B cell (primary cell): Measurements from ENCODE around the gene CAPN12. TPM values are rescaled to one million over a fixed set of nuclear protein-coding genes. Genes with fewer than 3 reads are reported as not detected.

Experiments
- ATAC-seq: fragments of 200-7000 bp; cut with Tn5 transposase; one replicate; pipeline ENCODE4 v1.10.0; 2021; ENCODE audit warnings: low read depth, mild to moderate bottlenecking, moderate number of reproducible peaks, moderate library complexity
- CTCF ChIA-PET: fragments of 350-600 bp; sonication (Branson Sonifier 250); formaldehyde crosslinking; loops from one replicate; lab custom pipeline; 2021; ENCODE audit warnings: antibody characterized with exemption, inconsistent platforms; lab: Charles Lee
- POLR2A ChIA-PET: fragments of 350-600 bp; sonication (Branson Sonifier 250); formaldehyde crosslinking; loops from one replicate; lab custom pipeline; 2021; ENCODE audit warnings: antibody characterized with exemption; lab: Charles Lee
- DNase-seq: peaks from one replicate; pipeline ENCODE4 v3.0.0; 2013
- H2AFZ ChIP-seq: 2 replicates; pipeline ENCODE4 v1.6.1; 2012; ENCODE audit warnings: mild to moderate bottlenecking, low read depth, low read length; ENCODE audit not compliant: insufficient read depth, poor library complexity, severe bottlenecking
- H3K27ac ChIP-seq, 2 donors: 1 replicate in 1 of 2; 2 replicates in 1 of 2; pipeline ENCODE4 v1.5.1; 2012 to 2013; ENCODE audit warnings: low read length in 2 of 2, mild to moderate bottlenecking in 2 of 2, moderate library complexity in 1 of 2
- H3K27me3 ChIP-seq, 4 experiments: fragments of 200-600 bp in 1 of 4; sonication (generic) in 1 of 4; replicated peaks in 1 of 4; 1 replicate in 2 of 4; 2 replicates in 2 of 4; pipeline versions ENCODE4 v1.6.1 to v1.7.0; 2013 to 2016; ENCODE audit warnings: low read length in 3 of 4, mild to moderate bottlenecking in 2 of 4, mixed read lengths in 1 of 4, moderate library complexity in 1 of 4; ENCODE audit not compliant: insufficient read depth in 4 of 4, control insufficient read depth in 3 of 4; ENCODE audit errors: control extremely low read depth in 1 of 4
- H3K36me3 ChIP-seq, 2 experiments: replicated peaks in 1 of 2; 1 replicate in 1 of 2; 2 replicates in 1 of 2; pipeline versions ENCODE4 v1.6.1 to v1.7.1; 2013; ENCODE audit warnings: low read length in 1 of 2; ENCODE audit not compliant: insufficient read depth in 2 of 2, control insufficient read depth in 1 of 2; ENCODE audit errors: control extremely low read depth in 1 of 2, extremely low read depth in 1 of 2
- H3K4me1 ChIP-seq, 2 donors: fragments of 200-600 bp in 1 of 2; sonication (generic) in 1 of 2; 1 replicate in 1 of 2; 2 replicates in 1 of 2; pipeline versions ENCODE4 v1.5.1 to v1.6.1; 2013 to 2017; ENCODE audit warnings: low read length in 2 of 2; ENCODE audit not compliant: control insufficient read depth in 2 of 2, insufficient read depth in 2 of 2
- H3K4me2 ChIP-seq: replicated peaks from 2 replicates; pipeline ENCODE3; 2012; ENCODE audit warnings: mild to moderate bottlenecking, low read depth, low read length; ENCODE audit not compliant: poor library complexity, severe bottlenecking
- H3K4me3 ChIP-seq, 5 experiments: fragments of 200-600 bp in 1 of 5; sonication (generic) in 1 of 5; 1 replicate in 3 of 5; 2 replicates in 2 of 5; pipeline versions ENCODE4 v1.5.1 to v1.7.0; 2011 to 2016; ENCODE audit warnings: low read length in 4 of 5, mild to moderate bottlenecking in 4 of 5, low read depth in 2 of 5, control low read depth in 1 of 5, moderate library complexity in 1 of 5; ENCODE audit not compliant: insufficient read depth in 1 of 5; ENCODE audit errors: control extremely low read depth in 1 of 5, extremely low read depth in 1 of 5
- H3K79me2 ChIP-seq: fragments of 200-600 bp; sonication (generic); one replicate; pipeline ENCODE4 v1.6.0; 2016; ENCODE audit warnings: low read length; ENCODE audit not compliant: control insufficient read depth, insufficient read depth
- H3K9ac ChIP-seq: fragments of 200-600 bp; sonication (generic); 2 replicates; pipeline ENCODE4 v1.6.1; 2017; ENCODE audit warnings: mild to moderate bottlenecking, low read length, moderate library complexity
- H3K9me3 ChIP-seq, 3 donors: one replicate each; pipeline versions ENCODE4 v1.6.1 to v1.7.1; 2013; ENCODE audit warnings: low read length in 2 of 3; ENCODE audit not compliant: control insufficient read depth in 2 of 3, insufficient read depth in 1 of 3; ENCODE audit errors: control extremely low read depth in 1 of 3
- H4K20me1 ChIP-seq: 2 replicates; pipeline ENCODE4 v1.6.0; 2012; ENCODE audit warnings: mild to moderate bottlenecking, low read length; ENCODE audit not compliant: insufficient read depth, control insufficient read depth, poor library complexity, severe bottlenecking
- H3K27ac Mint-ChIP-seq: one replicate; pipeline ENCODE4 v1.8.0; 2021; ENCODE audit warnings: mixed read lengths
- H3K27me3 Mint-ChIP-seq: one replicate; pipeline ENCODE4 v1.8.0; 2021; ENCODE audit warnings: mixed read lengths
- H3K4me1 Mint-ChIP-seq: one replicate; pipeline ENCODE4 v1.8.0; 2021; ENCODE audit warnings: mixed read lengths
- H3K4me3 Mint-ChIP-seq: one replicate; pipeline ENCODE4 v1.8.0; 2021; ENCODE audit warnings: mixed read lengths
- H3K9me3 Mint-ChIP-seq: one replicate; pipeline ENCODE4 v1.8.0; 2022; ENCODE audit warnings: mixed read lengths; ENCODE audit not compliant: insufficient read depth
- CTCF ChIP-seq: fragments of 200-600 bp; IDR thresholded peaks from one replicate; pipeline ENCODE4 v1.8.0; 2022; ENCODE audit warnings: antibody characterized with exemption, mild to moderate bottlenecking
- EZH2 ChIP-seq: IDR thresholded peaks from 2 replicates; pipeline ENCODE4 v1.6.1; 2012; ENCODE audit warnings: borderline replicate concordance, low read depth, mild to moderate bottlenecking, moderate library complexity, low read length; ENCODE audit not compliant: insufficient read depth, poor library complexity, severe bottlenecking
- WGBS: methylation state at CpG from one replicate; pipeline ENCODE4 v1.1.5; 2013; ENCODE audit warnings: missing lambda C conversion rate; ENCODE audit not compliant: insufficient coverage; 5-methylcytosine and 5-hydroxymethylcytosine counted together
- intact Hi-C: fragments of 100-400 bp; cut with micrococcal nuclease; formaldehyde crosslinking; loops from one replicate; pipeline ENCODE4 v1.10.0; 2022
- polyA plus RNA-seq: library from polyadenylated mRNA; depleted of rRNA; stranded (reverse); fragments of >200 nt; gene quantifications from 2 replicates; pipeline ENCODE4 v1.2.3, GENCODE V29; 2012
- total RNA-seq, 2 donors: library from RNA; stranded (reverse); fragments of 120-200 nt in 1 of 2; gene quantifications; 1 replicate in 1 of 2; 2 replicates in 1 of 2; pipeline versions ENCODE4 v1.2.3 to v1.2.4, GENCODE V29; 2013 to 2022

Gene CAPN12
- total and polyA plus RNA-seq, 2 donors (not counting 1 experiment from before 2014, with no cell fraction given) = 28.6 to 104 TPM

DNA sequence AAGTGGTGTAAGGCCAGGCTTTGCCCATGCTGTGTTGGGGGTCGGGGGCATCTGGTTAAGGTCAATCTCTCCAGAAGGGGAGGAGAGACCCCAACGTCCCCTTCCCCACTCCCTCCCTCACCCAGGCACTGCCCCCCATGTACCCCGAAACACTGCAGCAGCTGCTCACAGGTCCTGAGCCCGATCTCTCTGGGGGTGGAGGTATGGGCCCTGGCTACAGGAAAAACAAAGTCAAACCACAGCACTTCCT lies 10.2 kb downstream of the CAPN12 start:
- no CpG with 5 or more reads among the region's 4 CpGs for WGBS
- H3K27me3 Mint-ChIP-seq = no peaks in the 10 kb centered on the region
- H3K4me2 ChIP-seq = peak overlapping the region; percentile 84
- peak overlapping the region; percentile 86 for H3K9ac ChIP-seq
- ATAC-seq = peak; percentile 23
- peak overlapping the region; percentile 87 for H3K4me3 Mint-ChIP-seq
- intact Hi-C loops = loop anchor here (1.0 to 10.0 kb wide), 8 partner anchors 33 to 332 kb away; partner anchors contain the start of genes ACTN4, ECH1, EIF3K and FAM98C
- ChIA-PET CTCF (interaction anchor here (1.0 to 5.2 kb wide), 10 partner anchors 8 to 331 kb away, joined by 3 to 51 read pairs (median 5); partner anchors contain the start of genes ACTN4, ECH1, FAM98C and MRPS12), POLR2A (interaction anchor here (0.6 to 1.4 kb wide), 5 partner anchors 99 to 196 kb away, joined by 3 to 14 read pairs (median 4); partner anchors contain the start of genes MRPS12 and SARS2)
- H3K27ac ChIP-seq = peak overlapping the region; percentile 65 to 74
- H2AFZ ChIP-seq = peak overlapping the region; percentile 77
- H3K9me3 ChIP-seq = peaks cover 0 to 8% (median 0%) of the 10 kb centered on the region in 3 donors
- H3K4me3 ChIP-seq = peak overlapping the region in 4 of 5 experiments; percentile 57 to 86 (median 80)
- no peaks in the 10 kb centered on the region for H3K27me3 ChIP-seq
- DNase-seq = no peak
- peaks cover 29 to 44% of the 10 kb centered on the region in 2 donors for H3K4me1 ChIP-seq
- no peaks in the 10 kb centered on the region for H3K9me3 Mint-ChIP-seq
- H3K4me1 Mint-ChIP-seq = peaks cover 43% of the 10 kb centered on the region
- no peaks in the 10 kb centered on the region for H4K20me1 ChIP-seq
- TF ChIP-seq CTCF (no peak), EZH2 (no peak)
- peaks cover 0 to 10% of the 10 kb centered on the region in 2 experiments for H3K36me3 ChIP-seq
- peaks cover 11% of the 10 kb centered on the region for H3K79me2 ChIP-seq
- H3K27ac Mint-ChIP-seq = peak overlapping the region; percentile 95

- Histone ChIP-seq H3K4me2 (peak overlapping the region; percentile 84), H3K4me1 (peaks cover 29 to 44% of the 10 kb centered on the region in 2 donors), H2AFZ (peak overlapping the region; percentile 77), H4K20me1 (no peaks in the 10 kb centered on the region), H3K4me3 (peak overlapping the region in 4 of 5 experiments; percentile 57 to 86 (median 80)), H3K9ac (peak overlapping the region; percentile 86), H3K36me3 (peaks cover 0 to 11% of the 10 kb centered on the region in 2 experiments), H3K27me3 (no peaks in the 10 kb centered on the region), H3K9me3 (peaks cover 0 to 6% (median 0%) of the 10 kb centered on the region in 3 donors), H3K79me2 (peaks cover 11% of the 10 kb centered on the region), H3K27ac (peak overlapping the region; percentile 65 to 74)
- POLR2A ChIA-PET = interaction anchor here (0.6 to 1.4 kb wide), 5 partner anchors 100 to 687 kb away, joined by 3 to 14 read pairs (median 3); partner anchors contain the start of genes MRPS12 and SARS2
- 89% methylated on average over 3 of the region's 6 CpGs for WGBS
- no peak for DNase-seq
- no peak for ATAC-seq
- CTCF ChIA-PET = interaction anchor here (0.7 to 5.2 kb wide), 12 partner anchors 7 to 197 kb away, joined by 3 to 51 read pairs (median 4); partner anchors contain the start of genes ACTN4, ECH1, MRPS12 and NFKBIB
- Mint-ChIP-seq H3K9me3 (no peaks in the 10 kb centered on the region), H3K27ac (peak overlapping the region; percentile 95), H3K4me1 (peaks cover 40% of the 10 kb centered on the region), H3K27me3 (no peaks in the 10 kb centered on the region), H3K4me3 (peak overlapping the region; percentile 87)
- intact Hi-C loops = loop anchor here (1.0 to 10.0 kb wide), 8 partner anchors 34 to 331 kb away; partner anchors contain the start of genes ACTN4, ECH1, EIF3K and FAM98C
- no peak for TF ChIP-seq EZH2
- TF ChIP-seq CTCF = no peak
These were observed 10.6 kb downstream of the CAPN12 start for GRCh38 chr19:38733493-38734175.
